GM23338 (cell line): ENCODE results near the gene SESN3. TPM values are rescaled to one million over a fixed set of nuclear protein-coding genes. Genes with fewer than 3 reads are reported as not detected.
A peak's percentile ranks its signal among the peaks of the same experiment; 100 is the strongest.

Experiments
- ATAC-seq: fragments of 200-7000 bp; cut with Tn5 transposase; 3 replicates; pipeline ENCODE4 v1.9.1; 2020
- DNase-seq: peaks from one replicate; pipeline ENCODE4 v3.0.0-alpha.2; 2015; ENCODE audit warnings: low spot score
- H2AFZ ChIP-seq: fragments of 200-600 bp; sonication (generic); 2 replicates; pipeline ENCODE4 v1.8.0; 2016; ENCODE audit warnings: antibody characterized with exemption, mild to moderate bottlenecking, moderate library complexity
- H3F3A ChIP-seq: fragments of 200-600 bp; sonication (generic); replicated peaks from 2 replicates; pipeline ENCODE4 v1.8.0; 2017; ENCODE audit warnings: antibody characterized with exemption, mixed run types, low read depth
- H3K27ac ChIP-seq: fragments of 200-600 bp; sonication (generic); 2 replicates; pipeline ENCODE4 v1.6.1; 2016; ENCODE audit warnings: low read depth
- H3K27me3 ChIP-seq: fragments of 200-600 bp; sonication (generic); 2 replicates; pipeline ENCODE4 v1.8.0; 2016; ENCODE audit warnings: mild to moderate bottlenecking, mixed run types, moderate library complexity; ENCODE audit not compliant: insufficient read depth
- H3K36me3 ChIP-seq: fragments of 200-600 bp; sonication (generic); 2 replicates; pipeline ENCODE4 v1.8.0; 2016; ENCODE audit warnings: mild to moderate bottlenecking; ENCODE audit not compliant: insufficient read depth
- H3K4me1 ChIP-seq: fragments of 200-600 bp; sonication (generic); 2 replicates; pipeline ENCODE4 v1.8.0; 2016; ENCODE audit warnings: mild to moderate bottlenecking, moderate library complexity; ENCODE audit not compliant: insufficient read depth
- H3K4me2 ChIP-seq: fragments of 200-600 bp; sonication (generic); 2 replicates; pipeline ENCODE4 v1.7.1; 2017; ENCODE audit warnings: mixed run types
- H3K4me3 ChIP-seq: fragments of 200-600 bp; sonication (generic); 2 replicates; pipeline ENCODE4 v1.6.1; 2016; ENCODE audit warnings: mixed run types
- H3K79me2 ChIP-seq: fragments of 200-600 bp; sonication (generic); replicated peaks from 2 replicates; pipeline ENCODE4 v1.8.0; 2017; ENCODE audit warnings: mild to moderate bottlenecking; ENCODE audit not compliant: insufficient read depth
- H3K9me2 ChIP-seq: fragments of 200-600 bp; sonication (generic); 2 replicates; pipeline ENCODE4 v1.8.0; 2017; ENCODE audit not compliant: insufficient read depth
- H4K20me1 ChIP-seq: fragments of 200-600 bp; sonication (generic); replicated peaks from 2 replicates; pipeline ENCODE4 v1.8.0; 2017; ENCODE audit warnings: mild to moderate bottlenecking; ENCODE audit not compliant: insufficient read depth
- H3K27ac Mint-ChIP-seq: 2 replicates; pipeline ENCODE4 v1.8.0; 2020; ENCODE audit warnings: inconsistent platforms, mild to moderate bottlenecking, moderate library complexity, mixed read lengths
- H3K27me3 Mint-ChIP-seq: 3 replicates; pipeline ENCODE4 v1.8.0; 2022; ENCODE audit warnings: low read depth, mild to moderate bottlenecking, moderate library complexity, mixed read lengths, inconsistent platforms; ENCODE audit not compliant: insufficient read depth, poor library complexity
- H3K36me3 Mint-ChIP-seq: 3 replicates; pipeline ENCODE4 v1.8.0; 2021; ENCODE audit warnings: low read depth, mild to moderate bottlenecking, inconsistent platforms, moderate library complexity, mixed read lengths
- H3K4me1 Mint-ChIP-seq: 3 replicates; pipeline ENCODE4 v1.8.0; 2020; ENCODE audit warnings: mild to moderate bottlenecking, inconsistent platforms, mixed read lengths
- H3K4me3 Mint-ChIP-seq: 3 replicates; pipeline ENCODE4 v1.8.0; 2021; ENCODE audit warnings: moderate library complexity, mild to moderate bottlenecking, inconsistent platforms, mixed read lengths
- H3K9me3 Mint-ChIP-seq: 3 replicates; pipeline ENCODE4 v1.8.0; 2020; ENCODE audit warnings: moderate library complexity, mild to moderate bottlenecking, inconsistent platforms, mixed read lengths
- CREB1 ChIP-seq: fragments of 250-450 bp; sonication (Bioruptor Pico); IDR thresholded peaks from 2 replicates; pipeline ENCODE4 v1.5.0; 2020; ENCODE audit warnings: low read depth, mild to moderate bottlenecking, moderate library complexity
- CTCF ChIP-seq, 2 experiments: fragments of 200-600 bp in 1 of 2; sonication (generic) in 1 of 2; conservative IDR thresholded peaks; 2 replicates each; pipeline versions ENCODE4 v1.5.1 to v1.6.1; 2016 to 2017; ENCODE audit warnings: antibody characterized with exemption in 2 of 2, low read depth in 2 of 2, mild to moderate bottlenecking in 2 of 2, moderate library complexity in 1 of 2
- ETS1 ChIP-seq: IDR thresholded peaks from 2 replicates; pipeline ENCODE4 v1.6.1; 2016; ENCODE audit warnings: antibody characterized with exemption
- EZH2 ChIP-seq: fragments of 200-600 bp; sonication (generic); IDR thresholded peaks from one replicate; pipeline ENCODE4 v1.8.0; 2017; ENCODE audit warnings: antibody characterized with exemption, mild to moderate bottlenecking, low read depth; ENCODE audit not compliant: unreplicated experiment
- NANOG ChIP-seq: IDR thresholded peaks from 2 replicates; pipeline ENCODE4 v1.6.1; 2016; ENCODE audit warnings: antibody characterized with exemption, borderline replicate concordance
- POLR2AphosphoS5 ChIP-seq: IDR thresholded peaks from 2 replicates; pipeline ENCODE4 v1.6.1; 2016; ENCODE audit warnings: antibody characterized with exemption, low read depth
- REST ChIP-seq: IDR thresholded peaks from one replicate; pipeline ENCODE4 v1.6.1; 2018; ENCODE audit warnings: antibody characterized with exemption; ENCODE audit not compliant: unreplicated experiment
- STAT1 ChIP-seq: IDR thresholded peaks from one replicate; pipeline ENCODE4 v1.6.1; 2016; ENCODE audit warnings: antibody characterized with exemption; ENCODE audit not compliant: unreplicated experiment
- ZNF331 ChIP-seq: fragments of 250-450 bp; sonication (Bioruptor Pico); IDR thresholded peaks from 2 replicates; pipeline ENCODE4 v1.5.0; 2020; ENCODE audit warnings: low read depth, mild to moderate bottlenecking, moderate library complexity
- polyA plus RNA-seq: library from polyadenylated mRNA; unstranded; fragments of >200 nt; fragmentation: Nextera tagmentation; extraction: Ambion mirVana; gene quantifications from 2 replicates; pipeline ENCODE4 v1.2.1, GENCODE V29; 2016
- total RNA-seq: library from RNA; depleted of rRNA; stranded (reverse); fragments of >200 nt; shearing (Covaris generic); gene quantifications from 2 replicates; pipeline ENCODE4 v1.2.3, GENCODE V29; 2014

SESN3 gene
- total and polyA plus RNA-seq, 2 experiments from 2014 or later, result 5.5 to 30.5 TPM

- Histone ChIP-seq H3K4me3 (no peak overlapping the region), H3K4me2 (no peak overlapping the region), H4K20me1 (no peaks in the 10 kb centered on the region), H3F3A (no peaks in the 10 kb centered on the region), H3K27me3 (no peaks in the 10 kb centered on the region), H2AFZ (peak overlapping the region; percentile 80; the same call in 1 of the 2 replicates), H3K4me1 (peaks cover 18% of the 10 kb centered on the region), H3K27ac (no peak overlapping the region), H3K79me2 (no peaks in the 10 kb centered on the region), H3K36me3 (no peaks in the 10 kb centered on the region), H3K9me2 (peaks cover 16% of the 10 kb centered on the region)
- no peaks in the 10 kb centered on the region for H3K9me3 Mint-ChIP-seq
- no peaks in the 10 kb centered on the region for H3K36me3 Mint-ChIP-seq
- H3K27me3 Mint-ChIP-seq, result peaks cover 2% of the 10 kb centered on the region
- peaks cover 12% of the 10 kb centered on the region for H3K4me1 Mint-ChIP-seq
- H3K4me3 Mint-ChIP-seq, result no peak overlapping the region
- H3K27ac Mint-ChIP-seq, result no peak overlapping the region
- no peak for DNase-seq
- TF ChIP-seq POLR2AphosphoS5 (no peak), REST (no peak), EZH2 (no peak), ETS1 (no peak), CREB1 (CRISPR knock-in tag) (no peak), CTCF (conservative IDR thresholded peaks at IDR 0.05; ENCODE audit: low read depth in 2 of 2) (no peak), ZNF331 (no peak), NANOG (no peak), STAT1 (no peak)
- ATAC-seq, result no peak
Measured at GRCh38 chr11:95268391-95268790, 37.4 kb upstream of the SESN3 start.
